Astrocyte (in vitro differentiated cells and primary cell): ENCODE results near the gene SIPA1. TPM values are rescaled to one million over a fixed set of nuclear protein-coding genes. Genes with fewer than 3 reads are reported as not detected.

Experiments used
- DNase-seq: peaks from one replicate; pipeline ENCODE4 v3.0.0-alpha.2; 2010; ENCODE audit warnings: low read depth
- FAIRE-seq: peaks from 2 replicates; lab custom pipeline; 2011; peaks lifted over from hg19 to GRCh38; lab: Jason Lieb, UNC
- H2AFZ ChIP-seq: 2 replicates; pipeline ENCODE4 v1.6.0; 2012; ENCODE audit warnings: low read depth, low read length, inconsistent platforms
- H3K27ac ChIP-seq: 2 replicates; pipeline ENCODE4 v1.5.1; 2011; ENCODE audit warnings: low read depth, low read length, inconsistent platforms
- H3K27me3 ChIP-seq: 2 replicates; pipeline ENCODE4 v1.6.0; 2011; ENCODE audit warnings: low read length, inconsistent platforms; ENCODE audit not compliant: insufficient read depth
- H3K36me3 ChIP-seq: 2 replicates; pipeline ENCODE4 v1.5.1; 2011; ENCODE audit warnings: low read length, inconsistent platforms; ENCODE audit not compliant: insufficient read depth
- H3K4me1 ChIP-seq: 2 replicates; pipeline ENCODE4 v1.5.1; 2011; ENCODE audit warnings: low read length, inconsistent platforms; ENCODE audit not compliant: insufficient read depth
- H3K4me2 ChIP-seq: 2 replicates; pipeline ENCODE4 v1.6.0; 2012; ENCODE audit warnings: low read length, inconsistent platforms
- H3K4me3 ChIP-seq: 2 replicates; pipeline ENCODE4 v1.5.1; 2011; ENCODE audit warnings: low read depth, mild to moderate bottlenecking, low read length, inconsistent platforms; ENCODE audit not compliant: insufficient read depth
- H3K79me2 ChIP-seq: 2 replicates; pipeline ENCODE4 v1.6.0; 2012; ENCODE audit warnings: mild to moderate bottlenecking, low read length, inconsistent platforms; ENCODE audit not compliant: insufficient read depth
- H3K9ac ChIP-seq: 2 replicates; pipeline ENCODE4 v1.6.0; 2012; ENCODE audit warnings: mild to moderate bottlenecking, low read length, inconsistent platforms
- H3K9me3 ChIP-seq: 2 replicates; pipeline ENCODE4 v1.5.1; 2012; ENCODE audit warnings: low read depth, mild to moderate bottlenecking, low read length, inconsistent platforms; ENCODE audit not compliant: insufficient read depth
- H4K20me1 ChIP-seq: 2 replicates; pipeline ENCODE4 v1.6.0; 2012; ENCODE audit warnings: low read length, inconsistent platforms; ENCODE audit not compliant: insufficient read depth
- H3K27ac Mint-ChIP-seq: one replicate; pipeline ENCODE4 v1.8.0; 2021; ENCODE audit warnings: mild to moderate bottlenecking, mixed read lengths; ENCODE audit not compliant: unreplicated experiment
- H3K27me3 Mint-ChIP-seq: one replicate; pipeline ENCODE4 v1.8.0; 2021; ENCODE audit warnings: low read depth, mixed read lengths; ENCODE audit not compliant: unreplicated experiment
- H3K36me3 Mint-ChIP-seq: one replicate; pipeline ENCODE4 v1.8.0; 2021; ENCODE audit warnings: low read depth, mixed read lengths; ENCODE audit not compliant: unreplicated experiment
- H3K4me1 Mint-ChIP-seq: one replicate; pipeline ENCODE4 v1.8.0; 2021; ENCODE audit warnings: low read depth, mixed read lengths; ENCODE audit not compliant: unreplicated experiment
- H3K4me3 Mint-ChIP-seq: one replicate; pipeline ENCODE4 v1.8.0; 2021; ENCODE audit warnings: mild to moderate bottlenecking, moderate library complexity, mixed read lengths; ENCODE audit not compliant: unreplicated experiment
- H3K9me3 Mint-ChIP-seq: one replicate; pipeline ENCODE4 v1.8.0; 2021; ENCODE audit warnings: mild to moderate bottlenecking, mixed read lengths; ENCODE audit not compliant: unreplicated experiment
- CTCF ChIP-seq: IDR thresholded peaks from 2 replicates; pipeline ENCODE4 v1.5.1; 2011; ENCODE audit warnings: low read depth, mild to moderate bottlenecking, inconsistent platforms, low read length, moderate library complexity; ENCODE audit not compliant: insufficient read depth
- EZH2 ChIP-seq: IDR thresholded peaks from 2 replicates; pipeline ENCODE4 v1.6.1; 2012; ENCODE audit warnings: mild to moderate bottlenecking, low read length, inconsistent platforms; ENCODE audit not compliant: insufficient read depth
- total RNA-seq: library from RNA; stranded (reverse); gene quantifications from 2 replicates; pipeline ENCODE4 v1.2.1, GENCODE V29; 2021

Gene SIPA1
- total RNA-seq, 1 donor from 2014 or later = 26.7 TPM

DNA sequence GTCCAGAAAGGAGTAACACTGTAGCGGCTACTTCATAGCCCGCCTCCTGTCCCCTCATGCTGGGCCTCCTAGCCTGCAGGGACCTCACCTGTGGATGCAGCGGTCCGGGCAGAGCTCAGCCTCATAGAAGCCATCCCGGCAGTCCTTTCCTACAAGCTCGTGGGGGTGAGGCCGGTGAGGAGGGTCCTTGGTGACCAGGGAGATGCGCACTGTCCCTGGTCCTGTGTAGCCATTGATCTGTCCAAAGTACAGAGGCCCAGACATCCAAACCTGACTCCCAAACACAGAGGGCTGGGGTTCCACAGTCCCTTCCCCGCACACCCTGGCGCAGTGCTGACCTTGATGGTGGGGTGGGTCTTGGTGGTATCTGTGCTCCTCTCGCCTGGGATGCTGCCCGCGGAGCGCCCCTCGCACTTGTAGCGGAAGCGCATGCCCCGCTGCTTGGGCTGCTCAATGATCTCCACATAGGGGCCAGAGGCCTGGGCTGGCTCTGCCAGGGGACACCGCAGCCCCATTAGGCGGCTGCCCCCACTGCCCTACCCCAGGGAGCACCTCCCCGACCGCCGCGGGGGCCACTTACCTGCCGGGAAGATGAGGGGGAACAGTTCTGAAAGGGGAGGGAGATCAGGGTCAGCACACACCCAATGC lies 23.8 kb downstream of the SIPA1 start:
- Mint-ChIP-seq H3K36me3 (peaks cover 25% of the 10 kb centered on the region), H3K9me3 (no peaks in the 10 kb centered on the region), H3K4me3 (peak overlapping the region; percentile 91), H3K27me3 (no peaks in the 10 kb centered on the region), H3K4me1 (peaks cover 8% of the 10 kb centered on the region), H3K27ac (no peak overlapping the region)
- Histone ChIP-seq H3K79me2 (peaks cover 51% of the 10 kb centered on the region), H3K27ac (peak overlapping the region; percentile 94), H2AFZ (no peak overlapping the region), H3K9ac (peak overlapping the region; percentile 95), H3K27me3 (no peaks in the 10 kb centered on the region), H4K20me1 (peaks cover 43% of the 10 kb centered on the region), H3K9me3 (no peaks in the 10 kb centered on the region), H3K36me3 (peaks cover 35% of the 10 kb centered on the region), H3K4me2 (peak overlapping the region; percentile 91), H3K4me3 (peak overlapping the region; percentile 82), H3K4me1 (peaks cover 17% of the 10 kb centered on the region)
- no peak for DNase-seq
- FAIRE-seq = no peak
- no peak for TF ChIP-seq EZH2
- TF ChIP-seq CTCF = no peak

GRCh38 chr11:65662247-65662798 lies 24.4 kb downstream of the SIPA1 start:
- Mint-ChIP-seq H3K4me3 (peak overlapping the region; percentile 91), H3K9me3 (no peaks in the 10 kb centered on the region), H3K27me3 (no peaks in the 10 kb centered on the region), H3K4me1 (peaks cover 8% of the 10 kb centered on the region), H3K36me3 (peaks cover 20% of the 10 kb centered on the region), H3K27ac (peak overlapping the region; percentile 72)
- peak overlapping the region; percentile 94 for H3K27ac ChIP-seq
- H3K27me3 ChIP-seq = no peaks in the 10 kb centered on the region
- no peak for DNase-seq
- peak overlapping the region; percentile 55 for H2AFZ ChIP-seq
- H3K4me3 ChIP-seq = peak overlapping the region; percentile 82
- H3K9me3 ChIP-seq = no peaks in the 10 kb centered on the region
- peak overlapping the region; percentile 91 for H3K4me2 ChIP-seq
- FAIRE-seq = no peak
- peaks cover 31% of the 10 kb centered on the region for H3K36me3 ChIP-seq
- H3K4me1 ChIP-seq = peaks cover 17% of the 10 kb centered on the region
- H4K20me1 ChIP-seq = peaks cover 39% of the 10 kb centered on the region
- H3K79me2 ChIP-seq = peaks cover 48% of the 10 kb centered on the region
- TF ChIP-seq CTCF = no peak
- TF ChIP-seq EZH2 = no peak
- H3K9ac ChIP-seq = peak overlapping the region; percentile 95
